Caco-2 (cell line): ENCODE results near the gene MSI1. TPM values are rescaled to one million over a fixed set of nuclear protein-coding genes. Genes with fewer than 3 reads are reported as not detected.

ENCODE experiments used
- BruUV-seq: library from RNA; stranded (reverse); fragments of 400-500 nt; replicated peaks from 2 replicates; lab custom pipeline; 2021; lab: Mats Ljungman, UMichigan
- CTCF ChIA-PET: fragments of 300-600 bp; sonication (Branson Sonifier 250); formaldehyde crosslinking; loops from one replicate; lab custom pipeline; 2022; ENCODE audit warnings: antibody characterized with exemption; lab: Charles Lee
- POLR2A ChIA-PET: fragments of 300-600 bp; sonication (Branson Sonifier 250); formaldehyde crosslinking; loops from one replicate; lab custom pipeline; 2022; ENCODE audit warnings: antibody characterized with exemption; lab: Charles Lee
- DNase-seq, 2 experiments: peaks; one replicate each; pipeline versions ENCODE4 v3.0.0 to v3.0.0-alpha.2; 2020 to 2022
- H3K27me3 ChIP-seq: replicated peaks from 2 replicates; pipeline ENCODE4 v1.6.0; 2011; ENCODE audit warnings: low read length; ENCODE audit not compliant: control insufficient read depth, insufficient read depth
- H3K36me3 ChIP-seq: 2 replicates; pipeline ENCODE4 v1.5.1; 2011; ENCODE audit warnings: low read length; ENCODE audit not compliant: control insufficient read depth, insufficient read depth
- H3K4me1 ChIP-seq: fragments of 250-450 bp; sonication (Bioruptor Pico); 2 replicates; pipeline ENCODE4 v1.5.1; 2020; ENCODE audit warnings: mild to moderate bottlenecking
- H3K4me3 ChIP-seq: 2 replicates; pipeline ENCODE4 v1.5.1; 2011; ENCODE audit warnings: low read depth, mild to moderate bottlenecking, control low read depth, low read length
- H3K9me3 ChIP-seq: fragments of 250-450 bp; sonication (Bioruptor Pico); 2 replicates; pipeline ENCODE4 v1.5.1; 2020; ENCODE audit warnings: mild to moderate bottlenecking, moderate library complexity
- H3K27ac Mint-ChIP-seq: one replicate; pipeline ENCODE4 v1.8.0; 2022; ENCODE audit warnings: mixed read lengths; ENCODE audit not compliant: unreplicated experiment
- H3K27me3 Mint-ChIP-seq: one replicate; pipeline ENCODE4 v1.8.0; 2022; ENCODE audit warnings: mixed read lengths; ENCODE audit not compliant: insufficient read depth, unreplicated experiment
- H3K36me3 Mint-ChIP-seq: one replicate; pipeline ENCODE4 v1.8.0; 2022; ENCODE audit warnings: mild to moderate bottlenecking, mixed read lengths; ENCODE audit not compliant: insufficient read depth, unreplicated experiment
- H3K4me1 Mint-ChIP-seq: one replicate; pipeline ENCODE4 v1.8.0; 2022; ENCODE audit warnings: low read depth, mixed read lengths; ENCODE audit not compliant: unreplicated experiment
- H3K4me3 Mint-ChIP-seq: one replicate; pipeline ENCODE4 v1.8.0; 2022; ENCODE audit warnings: mild to moderate bottlenecking, moderate library complexity, mixed read lengths; ENCODE audit not compliant: unreplicated experiment
- H3K9me3 Mint-ChIP-seq: one replicate; pipeline ENCODE4 v1.8.0; 2022; ENCODE audit warnings: mixed read lengths; ENCODE audit not compliant: unreplicated experiment
- intact Hi-C: fragments of 100-400 bp; cut with micrococcal nuclease; formaldehyde crosslinking; loops from one replicate; pipeline ENCODE4 v1.10.0; 2022; ENCODE audit not compliant: unreplicated experiment
- total RNA-seq: library from RNA; stranded (reverse); gene quantifications from 2 replicates; pipeline ENCODE4 v1.2.3, GENCODE V29; 2022
- TF ChIP-seq, protein P1 (sequence below), 2 experiments: fragments of 200-600 bp in 1 of 2; IDR thresholded peaks; 1 replicate in 1 of 2; 2 replicates in 1 of 2; pipeline versions ENCODE4 v1.5.1 to v1.8.0; 2011 to 2022; ENCODE audit warnings: antibody characterized with exemption in 1 of 2, control low read depth in 1 of 2, inconsistent platforms in 1 of 2, low read depth in 1 of 2, low read length in 1 of 2, mild to moderate bottlenecking in 1 of 2, moderate library complexity in 1 of 2; ENCODE audit not compliant: insufficient read depth in 1 of 2, severe bottlenecking in 1 of 2, unreplicated experiment in 1 of 2

Gene MSI1
- total RNA-seq, 1 experiment from 2014 or later = 24.8 TPM

DNA sequence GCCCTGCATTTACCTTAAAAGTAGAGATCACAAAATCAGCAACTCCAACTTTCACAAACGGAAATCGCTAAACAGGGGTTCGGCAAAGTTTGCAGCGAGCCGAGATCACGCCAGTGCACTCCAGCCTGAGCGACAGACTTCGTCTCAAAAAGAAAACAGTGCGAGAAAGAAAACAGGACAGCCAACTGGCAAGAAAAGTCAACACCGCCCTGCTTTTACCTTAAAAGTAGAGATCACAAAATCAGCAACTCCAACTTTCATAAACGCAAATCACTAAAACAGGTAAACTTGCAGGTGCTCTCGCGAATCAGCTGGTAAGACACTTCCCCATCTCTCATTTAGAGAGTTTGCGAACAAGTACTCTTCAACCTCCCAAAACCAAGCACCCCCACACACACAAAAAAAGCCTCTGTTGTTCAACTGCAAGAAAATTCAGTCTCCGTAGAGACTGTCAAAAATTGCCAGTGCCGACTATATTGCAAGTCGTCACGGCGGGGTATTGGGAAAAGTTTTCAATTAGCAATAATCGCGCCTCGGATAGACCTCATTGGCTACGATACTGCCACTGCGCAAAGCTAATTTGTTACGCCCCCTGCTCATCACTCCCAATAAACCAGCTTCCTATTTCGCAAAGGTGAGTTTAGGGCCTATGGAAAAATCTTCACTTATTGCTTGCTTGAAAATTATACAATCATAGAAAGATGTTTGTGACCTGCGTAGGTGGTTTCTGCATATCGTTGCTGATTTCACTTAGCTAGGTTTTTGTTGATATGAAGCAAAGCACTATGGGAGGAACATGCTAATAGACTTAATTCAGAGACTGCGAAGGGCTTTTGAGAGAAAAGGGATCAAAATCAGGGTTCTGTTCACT is 76.1 kb downstream of the MSI1 start, which contains the start of gene RNU4-1:
RNU4-1 (minus strand) TSS at position 577 of the 871 bp plus-strand sequence.
- no peaks in the 10 kb centered on the region for H3K9me3 ChIP-seq
- no peaks in the 10 kb centered on the region for H3K36me3 Mint-ChIP-seq
- peak within 1 kb of the TSS; percentile 48 for H3K4me3 ChIP-seq
- no peaks in the 10 kb centered on the region for H3K27me3 Mint-ChIP-seq
- no peaks in the 10 kb centered on the region for H3K27me3 ChIP-seq
- no TSS peak for BruUV-seq
- TF ChIP-seq, protein P1, sequence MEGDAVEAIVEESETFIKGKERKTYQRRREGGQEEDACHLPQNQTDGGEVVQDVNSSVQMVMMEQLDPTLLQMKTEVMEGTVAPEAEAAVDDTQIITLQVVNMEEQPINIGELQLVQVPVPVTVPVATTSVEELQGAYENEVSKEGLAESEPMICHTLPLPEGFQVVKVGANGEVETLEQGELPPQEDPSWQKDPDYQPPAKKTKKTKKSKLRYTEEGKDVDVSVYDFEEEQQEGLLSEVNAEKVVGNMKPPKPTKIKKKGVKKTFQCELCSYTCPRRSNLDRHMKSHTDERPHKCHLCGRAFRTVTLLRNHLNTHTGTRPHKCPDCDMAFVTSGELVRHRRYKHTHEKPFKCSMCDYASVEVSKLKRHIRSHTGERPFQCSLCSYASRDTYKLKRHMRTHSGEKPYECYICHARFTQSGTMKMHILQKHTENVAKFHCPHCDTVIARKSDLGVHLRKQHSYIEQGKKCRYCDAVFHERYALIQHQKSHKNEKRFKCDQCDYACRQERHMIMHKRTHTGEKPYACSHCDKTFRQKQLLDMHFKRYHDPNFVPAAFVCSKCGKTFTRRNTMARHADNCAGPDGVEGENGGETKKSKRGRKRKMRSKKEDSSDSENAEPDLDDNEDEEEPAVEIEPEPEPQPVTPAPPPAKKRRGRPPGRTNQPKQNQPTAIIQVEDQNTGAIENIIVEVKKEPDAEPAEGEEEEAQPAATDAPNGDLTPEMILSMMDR (IDR thresholded peaks at IDR 0.05; ENCODE audit: insufficient read depth in 1 of 2, low read depth in 1 of 2, low read length in 1 of 2, severe bottlenecking in 1 of 2, unreplicated experiment in 1 of 2) = no peak
- no peaks in the 10 kb centered on the region for H3K36me3 ChIP-seq
- peak within 1 kb of the TSS; percentile 14 for H3K4me3 Mint-ChIP-seq
- peaks cover 7% of the 10 kb centered on the region for H3K4me1 ChIP-seq
- ChIA-PET CTCF (interaction anchor here (0.6 to 2.9 kb wide), 6 partner anchors 9 to 144 kb away, joined by 6 to 30 read pairs (median 8); partner anchors contain the start of genes PXN and SIRT4), POLR2A (interaction anchor here (0.5 to 3.6 kb wide), 21 partner anchors 10 to 1324 kb away, joined by 3 to 297 read pairs (median 5); partner anchors contain the start of genes POP5, PXN, RAB35 and RPLP0)
- DNase-seq = peak; percentile 89 to 93
- intact Hi-C loops = loop anchor here (1.0 kb wide), 1 partner anchor 9 kb away; the partner anchor contains the start of gene SIRT4
- no peak within 1 kb of the TSS for H3K27ac Mint-ChIP-seq
- no peaks in the 10 kb centered on the region for H3K9me3 Mint-ChIP-seq
- no peaks in the 10 kb centered on the region for H3K4me1 Mint-ChIP-seq

- Mint-ChIP-seq H3K36me3 (no peaks in the 10 kb centered on the region), H3K4me1 (peaks cover 2% of the 10 kb centered on the region), H3K27ac (no peak overlapping the region), H3K27me3 (no peaks in the 10 kb centered on the region), H3K9me3 (no peaks in the 10 kb centered on the region), H3K4me3 (no peak overlapping the region)
- no peaks in the 10 kb centered on the region for H3K36me3 ChIP-seq
- peak overlapping the region; percentile 48 for H3K4me3 ChIP-seq
- intact Hi-C loops = no loop called here
- no peaks in the 10 kb centered on the region for H3K9me3 ChIP-seq
- ChIA-PET POLR2A (interaction anchor here (0.5 to 3.6 kb wide), 16 partner anchors 9 to 1325 kb away, joined by 3 to 297 read pairs (median 7); partner anchors contain the start of genes POP5, PXN, RAB35 and RPLP0), CTCF (interaction anchor here (1.5 to 2.9 kb wide), 5 partner anchors 10 to 64 kb away, joined by 3 to 30 read pairs (median 7); partner anchors contain the start of genes PXN and SIRT4)
- BruUV-seq = TSS peak; percentile 98
- H3K27me3 ChIP-seq = no peaks in the 10 kb centered on the region
- H3K4me1 ChIP-seq = peaks cover 7% of the 10 kb centered on the region
- TF ChIP-seq, protein P1 (IDR thresholded peaks at IDR 0.05; ENCODE audit: insufficient read depth in 1 of 2, low read depth in 1 of 2, low read length in 1 of 2, severe bottlenecking in 1 of 2, unreplicated experiment in 1 of 2) = no peak
- no peak for DNase-seq
These were observed 76.6 kb downstream of the MSI1 start for GRCh38 chr12:120292411-120292660.

Other genes starting within 250 kb of the MSI1 start
- gene GCN1, start 174.4 kb downstream of the MSI1 start, total RNA-seq = 154 and 171 TPM in 2 replicates
- gene RPLP0, start 168.1 kb downstream of the MSI1 start, total RNA-seq = 2,379 and 2,383 TPM in 2 replicates
- gene PXN, start 103.4 kb downstream of the MSI1 start, total RNA-seq = 150 and 162 TPM in 2 replicates
- 3,944 and 3,946 TPM in 2 replicates for gene RNU4-2, start 77.3 kb downstream of the MSI1 start, total RNA-seq
- 3,380 and 3,645 TPM in 2 replicates for gene RNU4-1, start 75.9 kb downstream of the MSI1 start, total RNA-seq
- gene SIRT4, start 66.8 kb downstream of the MSI1 start, total RNA-seq = 2.1 and 3.6 TPM in 2 replicates
- not detected in 2 replicates for gene PLA2G1B, start 41.4 kb downstream of the MSI1 start, total RNA-seq
- gene COX6A1, start 68.9 kb upstream of the MSI1 start, total RNA-seq = 474 and 492 TPM in 2 replicates
- 34.5 and 36.7 TPM in 2 replicates for gene TRIAP1, start 77.2 kb upstream of the MSI1 start, total RNA-seq
- gene GATC, start 77.3 kb upstream of the MSI1 start, total RNA-seq = 30.9 and 33.2 TPM in 2 replicates
- gene SRSF9, start 100.6 kb upstream of the MSI1 start, total RNA-seq = 240 and 244 TPM in 2 replicates
- 323 and 324 TPM in 2 replicates for gene DYNLL1, start 126.9 kb upstream of the MSI1 start, total RNA-seq
- gene COQ5, start 160.0 kb upstream of the MSI1 start, total RNA-seq = 20.7 and 20.9 TPM in 2 replicates
- 133 and 164 TPM in 2 replicates for gene RNF10, start 165.2 kb upstream of the MSI1 start, total RNA-seq
- 49.5 and 53.9 TPM in 2 replicates for gene POP5, start 212.2 kb upstream of the MSI1 start, total RNA-seq